GM21381 (cell line): Measurements from ENCODE around the gene F13B.
"Not testable (repeated sequence)": the region's sequence is repeated elsewhere in the genome, so short reads cannot be mapped to it uniquely, and the experiment has no call there.

Experiments used
- ATAC-seq: cut with Tn5 transposase; IDR thresholded peaks from one replicate; pipeline ENCODE4 v1.9.1; 2021; ENCODE audit warnings: mild to moderate bottlenecking, moderate library complexity; ENCODE audit not compliant: unreplicated experiment

F13B gene

DNA sequence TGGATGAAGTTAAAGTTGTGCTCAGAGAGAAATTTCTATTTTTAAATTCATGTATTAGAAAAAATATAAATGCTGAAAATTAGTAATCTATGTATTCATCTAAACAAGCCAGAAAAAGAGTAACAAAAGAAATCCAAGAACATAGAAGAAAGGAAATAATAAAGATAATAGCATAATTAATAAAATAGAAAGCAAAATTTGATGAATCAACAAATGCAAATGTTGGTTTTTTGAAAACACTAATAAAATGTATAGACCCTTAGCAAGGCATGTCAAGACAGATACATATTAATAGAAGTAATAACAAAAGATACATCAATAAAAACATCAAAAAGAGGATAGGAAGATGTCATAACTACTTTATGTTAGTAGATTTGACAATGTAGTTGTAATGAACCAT, 18.0 kb downstream of the F13B start:
- no peak for ATAC-seq

DNA sequence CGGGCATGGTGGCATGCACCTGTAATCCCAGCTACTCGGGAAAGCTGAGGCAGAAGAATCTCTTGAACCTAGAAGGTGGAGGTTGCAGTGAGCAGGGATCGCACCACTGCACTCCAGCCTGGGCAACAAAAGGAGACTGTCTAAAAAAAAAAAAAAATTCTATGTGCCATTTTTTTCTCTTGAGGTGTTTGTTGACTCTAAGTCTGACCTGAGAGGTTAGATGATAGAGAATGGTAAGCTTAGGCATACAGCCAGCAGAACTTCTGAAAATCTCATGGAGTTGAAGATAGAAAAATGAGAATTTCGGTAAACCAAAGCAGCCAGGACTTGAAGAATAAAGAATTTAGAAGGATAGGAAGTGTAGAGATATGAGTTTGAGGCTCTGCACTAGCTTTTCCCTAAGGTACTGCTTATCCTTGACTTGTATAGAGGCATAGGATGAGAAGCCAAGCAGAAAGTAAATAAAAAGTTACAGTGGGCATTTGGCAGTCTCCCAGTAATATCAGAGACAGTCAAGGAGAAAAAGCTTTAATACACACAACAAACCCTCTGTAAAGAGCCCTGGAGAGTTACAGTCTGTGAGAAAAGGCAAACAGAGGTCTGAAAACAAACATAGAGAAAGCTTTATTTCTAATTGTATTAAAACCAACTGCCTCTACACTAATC, 24.3 kb downstream of the F13B start:
- ATAC-seq: no peak

DNA sequence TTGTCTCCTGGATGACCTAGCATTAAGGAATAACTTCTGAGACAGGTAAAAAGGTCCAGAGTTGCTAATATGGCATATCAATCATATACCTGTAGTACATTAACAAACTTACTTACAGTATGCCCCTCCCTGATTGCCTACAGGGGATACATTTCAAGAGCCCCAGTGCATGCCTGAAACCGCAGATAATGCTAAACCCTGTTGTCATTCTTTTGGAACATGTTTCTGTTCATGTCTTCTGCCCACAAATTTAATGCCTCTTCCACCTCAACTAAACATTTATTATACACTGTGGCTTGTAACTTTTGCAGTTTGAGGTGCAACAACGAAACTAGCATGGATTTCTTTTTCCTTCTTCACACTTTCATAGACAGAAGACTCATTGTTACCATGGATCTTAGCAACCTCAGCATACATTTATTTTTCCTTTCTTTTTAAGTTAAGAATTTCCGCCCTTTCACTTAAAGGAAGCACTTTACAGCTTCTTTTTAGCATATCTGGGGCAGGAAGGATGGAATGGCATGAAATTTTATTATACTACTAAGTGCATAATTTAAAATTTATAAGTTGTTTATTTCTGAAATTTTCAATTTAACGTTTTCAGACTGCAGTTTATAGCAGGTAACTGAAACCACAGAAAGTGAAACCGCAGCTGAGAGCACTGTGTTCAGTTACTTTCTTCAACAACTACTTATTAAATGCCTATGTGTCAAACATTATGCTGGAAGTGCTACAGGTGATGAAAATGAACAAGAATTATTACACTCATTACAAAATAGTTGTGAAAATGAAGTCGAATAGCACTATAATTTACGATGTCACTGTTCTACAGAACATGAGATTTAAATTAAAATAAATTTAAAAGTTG, 25.3 kb downstream of the F13B start:
- peak; percentile 72 for ATAC-seq

DNA sequence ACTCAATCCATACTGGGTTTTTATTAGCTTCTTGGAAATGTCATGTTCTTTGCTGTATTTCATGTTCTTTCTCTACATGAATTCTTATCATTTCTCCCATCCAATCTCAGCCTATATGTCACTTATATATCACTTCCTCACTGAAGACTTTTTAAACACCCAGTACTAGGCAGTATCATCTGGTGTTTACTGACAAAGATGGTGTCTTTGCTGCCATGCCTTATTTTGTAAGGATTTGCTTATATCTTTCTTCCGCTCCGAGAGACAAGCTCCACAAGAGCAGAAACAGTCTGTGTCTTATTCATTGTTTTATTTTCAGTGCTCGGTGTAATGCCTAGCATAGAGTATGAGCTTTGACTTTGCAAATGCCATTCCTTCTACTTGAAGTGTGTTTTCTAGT, 30.2 kb downstream of the F13B start:
- no peak for ATAC-seq

DNA sequence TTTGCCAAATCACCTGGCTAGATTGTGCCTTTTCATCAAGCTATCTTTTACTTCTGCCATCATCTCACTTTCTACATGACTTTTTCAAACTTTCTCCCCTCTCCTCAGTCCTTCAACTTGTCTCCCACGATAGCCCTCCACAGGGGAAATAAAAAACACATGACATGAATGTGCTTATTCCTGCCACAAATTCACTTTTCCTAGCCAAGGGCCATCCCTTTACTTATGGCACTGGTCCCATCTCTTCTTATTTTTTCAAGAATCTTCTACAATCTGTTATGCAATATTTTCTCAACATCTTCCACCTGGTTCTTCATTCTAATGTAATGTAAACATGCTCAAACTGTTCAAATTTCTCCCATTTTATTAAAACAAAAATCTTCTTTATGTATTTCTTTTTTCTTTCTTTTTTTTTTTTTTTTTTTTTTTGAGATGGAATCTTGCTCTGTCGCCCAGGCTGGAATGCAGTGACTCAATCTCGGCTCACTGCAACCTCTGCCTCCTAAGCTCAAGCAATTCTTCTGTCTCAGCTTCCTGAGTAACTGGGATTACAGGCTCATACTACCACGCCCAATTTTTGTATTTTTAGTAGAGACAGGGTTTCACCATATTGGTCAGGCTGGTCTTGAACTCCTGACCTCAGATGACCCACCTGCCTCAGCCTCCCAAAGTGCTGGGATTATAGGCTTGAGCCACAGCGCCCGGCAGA, 32.3 kb downstream of the F13B start:
- not testable (repeated sequence) for ATAC-seq

DNA sequence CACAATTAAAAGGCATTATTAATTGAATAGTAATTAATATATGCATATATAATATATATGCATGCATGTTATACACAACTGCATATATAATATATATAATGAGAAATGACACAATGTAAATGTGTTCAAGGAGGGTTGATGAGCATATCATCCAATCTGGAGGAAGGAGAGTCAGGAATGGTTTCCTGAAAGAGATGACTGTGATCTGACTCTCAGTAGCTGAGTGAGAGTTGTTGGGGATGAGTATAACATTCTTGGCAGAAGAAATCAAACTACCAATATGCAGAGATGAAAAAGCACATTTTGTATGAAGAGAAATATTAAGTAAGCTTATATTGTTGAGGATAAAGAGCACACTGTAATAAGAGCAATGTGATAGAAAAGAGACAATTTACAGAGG, 37.3 kb downstream of the F13B start:
- no peak for ATAC-seq

DNA sequence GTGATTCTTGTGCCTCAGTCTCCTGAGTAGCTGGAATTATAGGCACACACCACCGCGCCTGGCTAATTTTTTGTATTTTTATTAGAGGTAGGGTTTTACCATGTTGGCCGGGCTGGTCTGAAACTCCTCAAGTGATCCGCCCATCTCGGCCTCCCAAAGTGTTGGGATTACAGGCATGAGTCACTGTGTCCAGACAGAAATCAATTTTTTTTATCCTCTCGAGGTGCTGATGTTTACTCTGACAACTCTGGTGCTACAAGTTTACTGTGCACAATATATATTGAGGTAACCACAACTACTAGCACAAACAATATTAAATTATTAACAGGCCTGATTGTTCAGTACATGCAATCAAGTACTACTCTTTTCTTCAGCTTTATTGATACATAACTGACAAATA, 39.7 kb downstream of the F13B start:
- no peak for ATAC-seq

DNA sequence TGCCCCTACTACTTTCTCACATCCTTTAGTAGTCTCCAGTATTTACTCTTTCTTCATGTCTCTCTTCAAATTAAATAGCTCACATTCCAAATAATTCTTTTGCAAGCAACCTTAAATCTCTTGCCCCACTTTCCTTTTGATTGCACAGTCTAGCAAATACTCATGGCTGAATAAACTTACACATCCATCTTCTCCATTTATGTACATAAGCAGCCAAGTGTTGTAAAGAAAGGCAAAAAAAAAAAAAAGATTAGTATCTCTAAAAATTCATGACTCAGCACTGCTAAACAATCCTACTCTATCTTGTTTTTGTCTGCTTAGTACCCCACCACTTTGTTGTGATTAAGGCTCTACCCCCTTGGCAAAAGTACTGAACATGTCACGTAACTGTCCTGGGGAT, 42.6 kb downstream of the F13B start:
- no peak for ATAC-seq

DNA sequence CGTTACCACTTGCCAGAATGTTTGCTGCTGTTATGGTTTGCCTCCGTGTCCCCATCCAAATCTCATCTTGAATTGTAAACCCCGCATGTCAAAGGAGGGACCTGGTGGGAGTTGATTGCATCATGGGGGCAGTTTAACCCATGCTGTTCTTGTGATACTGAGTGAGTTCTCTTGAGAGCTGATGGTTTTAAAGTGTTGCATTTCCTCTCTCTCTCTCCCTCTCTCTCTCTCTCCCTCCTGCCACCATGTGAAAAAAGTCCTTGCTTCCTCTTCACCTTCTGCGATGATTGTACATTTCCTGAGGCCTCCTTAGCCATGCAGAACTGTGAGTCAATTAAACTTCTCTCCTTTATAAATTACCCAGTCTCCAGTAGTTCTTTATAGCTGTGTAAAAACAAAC, 45.3 kb downstream of the F13B start:
- no peak for ATAC-seq

DNA sequence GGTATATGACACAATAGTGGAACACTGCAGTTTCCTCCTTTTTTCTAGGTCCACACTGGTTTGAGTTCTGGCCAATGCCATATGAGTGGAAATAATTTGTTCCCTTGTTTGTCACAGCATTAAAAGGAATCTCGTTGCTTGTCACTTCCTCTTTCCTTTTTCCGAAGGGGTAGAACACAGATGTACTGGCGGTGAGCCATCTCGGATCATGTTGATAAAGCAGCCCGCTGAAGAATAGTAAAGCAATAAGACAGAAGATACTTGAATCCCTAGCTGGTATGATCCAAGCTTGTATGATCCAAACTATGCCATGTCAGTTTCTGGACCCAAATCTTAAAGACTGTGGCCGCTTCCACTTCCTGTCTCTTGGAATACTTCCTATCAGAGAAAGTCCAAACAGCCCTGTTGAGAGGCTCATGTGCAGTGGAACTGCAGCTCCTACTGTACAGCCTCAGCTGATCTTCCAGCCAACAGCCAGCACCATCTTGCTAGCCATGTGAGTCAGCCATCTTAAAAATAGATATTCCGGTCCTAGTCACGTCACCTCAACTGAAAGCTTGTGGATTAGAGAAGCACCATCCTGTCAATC, 49.4 kb downstream of the F13B start:
- ATAC-seq: no peak

DNA sequence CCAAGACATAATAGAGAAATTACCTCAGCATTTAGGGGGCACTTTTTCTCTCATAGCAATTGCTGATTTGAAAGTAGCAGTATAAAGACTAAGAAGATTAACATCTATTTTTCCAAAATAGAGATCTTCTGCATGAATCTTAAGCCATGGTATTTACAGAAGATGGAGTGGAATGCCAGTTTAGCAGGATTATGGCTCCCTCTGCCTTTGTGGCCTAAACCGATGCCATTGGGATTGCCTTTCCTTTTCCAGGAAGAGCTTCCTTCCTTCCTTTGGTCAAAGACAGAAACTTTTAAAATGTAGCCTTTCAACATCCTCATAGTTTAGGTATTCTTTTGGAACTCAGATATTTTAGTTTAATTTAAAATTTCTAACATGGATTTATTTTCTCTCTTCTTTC, 50.3 kb downstream of the F13B start:
- no peak for ATAC-seq

DNA sequence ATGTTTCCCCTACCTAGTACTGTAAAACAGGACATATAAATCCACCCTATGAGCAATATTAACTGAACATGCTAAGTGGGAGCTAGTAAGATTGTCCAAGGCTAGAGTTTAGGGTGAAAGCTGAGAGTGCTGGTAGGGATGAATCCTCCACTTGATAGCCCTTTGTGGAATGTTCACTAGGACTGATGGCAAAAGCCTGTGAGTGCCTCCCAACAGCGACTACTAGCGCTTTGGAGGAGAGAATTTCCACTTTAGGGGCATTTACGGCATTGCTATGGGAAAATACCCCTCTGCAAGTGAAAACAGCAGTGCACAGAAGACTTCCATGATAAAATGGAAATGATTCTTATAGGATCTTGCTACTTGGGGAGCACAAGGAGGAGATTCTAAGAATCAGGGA, 53.8 kb downstream of the F13B start:
- ATAC-seq: no peak

DNA sequence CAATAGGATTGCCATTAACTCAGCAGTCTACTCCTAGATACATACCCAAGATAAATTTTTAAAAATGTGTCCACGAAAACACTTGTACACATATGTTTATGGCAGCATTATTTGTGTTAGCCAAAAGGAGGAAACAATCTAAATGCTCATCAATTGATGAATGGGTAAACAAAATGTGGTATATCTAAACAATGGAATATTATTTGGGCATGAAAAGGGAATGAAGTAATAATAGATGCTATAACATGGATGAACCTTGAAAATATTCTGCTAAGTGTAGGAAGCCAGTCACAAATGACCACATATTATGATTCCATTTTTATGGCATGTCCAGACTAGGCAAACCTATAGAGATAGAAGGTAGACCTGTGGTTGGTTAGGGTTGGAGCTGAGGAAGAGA, 55.4 kb downstream of the F13B start:
- no peak for ATAC-seq

DNA sequence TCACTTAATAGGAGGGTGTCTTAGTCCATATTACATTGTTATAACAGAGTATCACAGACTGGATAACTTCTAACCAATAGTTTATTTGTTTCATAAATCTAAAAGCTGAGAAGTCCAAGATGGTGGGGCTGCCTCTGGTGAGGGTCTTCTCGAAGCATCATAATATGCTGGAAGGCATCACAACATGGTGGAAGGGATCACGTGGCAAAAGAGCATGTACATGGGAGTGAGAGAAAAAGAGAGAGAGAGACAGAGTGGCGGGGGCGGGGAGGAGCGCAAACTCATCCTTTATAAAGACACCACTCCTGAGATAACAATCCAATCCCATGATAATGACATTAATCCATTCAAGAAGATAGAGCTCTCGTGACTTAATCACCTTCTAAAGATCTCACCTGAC, 58.2 kb downstream of the F13B start:
- no peak for ATAC-seq

DNA sequence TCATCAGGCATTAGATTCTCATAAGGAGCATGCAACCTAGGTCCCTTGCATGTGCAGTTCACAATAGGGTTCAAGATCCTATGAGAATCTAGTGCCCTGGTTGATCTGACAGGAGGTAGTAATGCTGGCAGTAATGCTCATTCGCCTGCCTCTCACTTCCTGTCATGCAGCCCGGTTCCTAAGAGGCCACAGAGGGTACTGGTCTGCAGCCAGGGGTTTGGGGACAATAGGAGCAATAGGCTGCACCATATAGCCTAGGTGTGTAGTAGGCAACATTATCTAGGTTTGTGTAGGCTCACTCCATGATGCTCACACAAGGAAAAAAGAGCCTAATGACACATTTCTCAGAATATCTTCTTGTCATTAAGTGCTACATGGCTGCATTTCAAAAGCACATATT, 63.9 kb downstream of the F13B start:
- no peak for ATAC-seq

DNA sequence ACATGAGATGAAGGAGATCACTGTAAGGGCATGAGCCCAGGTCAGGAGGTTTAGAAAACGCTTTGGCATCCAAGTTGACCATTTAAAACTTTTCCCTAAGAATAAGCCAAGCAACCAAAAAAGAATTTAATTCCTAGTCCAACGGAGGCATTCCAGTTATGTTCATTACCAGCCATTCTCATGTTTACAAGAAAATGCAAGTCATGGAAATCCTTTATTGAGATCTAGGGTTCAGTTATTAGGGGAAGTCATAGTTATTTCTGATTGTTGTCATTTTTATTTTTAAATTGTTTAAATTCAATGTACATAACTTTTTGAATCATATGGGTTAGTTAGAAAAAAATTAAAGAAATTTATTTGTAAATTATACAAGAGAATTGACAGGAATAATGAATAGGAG, 65.2 kb downstream of the F13B start:
- no peak for ATAC-seq

DNA sequence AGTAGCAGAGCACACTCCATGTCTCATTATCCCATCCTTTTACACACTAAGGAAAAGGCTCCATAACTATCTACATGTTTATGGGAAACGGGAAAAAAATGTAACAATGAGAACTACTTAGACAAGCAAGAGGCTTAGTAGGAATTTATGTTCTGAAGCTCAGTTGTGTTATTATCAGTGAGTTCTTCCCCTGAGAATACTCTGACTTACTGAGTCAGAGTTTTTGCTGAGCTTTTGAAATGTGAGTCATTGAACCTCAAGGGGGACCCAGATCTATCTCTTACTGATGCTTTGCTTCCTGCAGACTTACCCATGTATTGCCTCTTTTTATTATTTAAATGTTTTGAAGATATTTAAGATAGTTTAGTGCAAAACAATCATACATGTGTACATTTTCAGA, 69.6 kb downstream of the F13B start:
- no peak for ATAC-seq

DNA sequence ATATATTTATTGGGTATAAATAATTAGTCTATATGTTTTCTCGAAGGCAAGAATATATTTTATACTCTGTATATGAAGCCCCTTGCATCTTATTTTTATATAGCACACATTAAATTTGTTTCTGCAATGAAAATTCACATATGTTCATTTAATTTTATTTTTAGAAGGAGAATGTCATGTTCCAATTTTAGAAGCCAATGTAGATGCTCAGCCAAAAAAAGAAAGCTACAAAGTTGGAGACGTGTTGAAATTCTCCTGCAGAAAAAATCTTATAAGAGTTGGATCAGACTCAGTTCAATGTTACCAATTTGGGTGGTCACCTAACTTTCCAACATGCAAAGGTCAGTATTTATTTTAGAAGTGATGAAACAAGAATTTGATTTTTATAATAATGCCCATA, 73.1 kb downstream of the F13B start:
- no peak for ATAC-seq

DNA sequence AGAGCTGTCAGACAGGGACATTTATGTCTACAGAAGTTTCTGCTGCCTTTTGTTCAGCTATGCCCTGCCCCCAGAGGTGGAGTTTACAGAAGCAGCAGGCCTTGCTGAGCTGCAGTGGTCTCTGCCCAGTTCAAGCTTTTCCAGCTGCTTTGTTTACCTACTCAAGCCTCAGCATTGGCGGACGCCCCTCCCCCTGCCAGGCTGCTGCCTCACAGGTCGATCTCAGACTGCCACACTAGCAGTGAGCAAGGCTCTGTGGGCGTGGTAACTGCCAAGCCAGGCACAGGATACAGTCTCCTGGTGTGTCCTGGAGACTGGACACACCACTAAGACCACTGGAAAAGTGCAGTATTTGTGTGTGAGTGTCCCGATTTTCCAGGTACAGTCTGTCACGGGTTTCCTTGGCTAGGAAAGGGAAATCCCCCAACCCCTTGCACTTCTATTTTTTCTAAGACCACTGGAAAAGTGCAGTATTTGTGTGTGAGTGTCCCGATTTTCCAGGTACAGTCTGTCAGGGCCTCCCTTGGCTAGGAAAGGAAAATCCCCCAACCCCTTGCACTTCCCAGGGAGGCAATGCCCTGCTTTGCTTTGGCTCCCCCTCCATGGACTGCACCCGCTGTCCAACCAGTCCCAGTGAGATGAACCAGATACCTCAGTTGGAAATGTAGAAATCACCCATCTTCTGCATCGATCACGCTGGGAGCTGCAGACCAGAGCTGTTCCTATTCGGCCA, 75.0 kb downstream of the F13B start:
- ATAC-seq: not testable (repeated sequence)
